GM12891 (cell line): ENCODE results near the gene CPA4.

ENCODE experiments used
- DNase-seq: peaks from one replicate; pipeline ENCODE4 v3.0.0; 2011; ENCODE audit warnings: low spot score; ENCODE audit not compliant: insufficient read length
- FAIRE-seq: peaks from 2 replicates; lab custom pipeline; 2011; peaks lifted over from hg19 to GRCh38; lab: Jason Lieb, UNC
- PAX5 ChIP-seq: IDR thresholded peaks from 2 replicates; pipeline ENCODE4 v1.6.1; 2011; ENCODE audit warnings: low read length, moderate library complexity, mild to moderate bottlenecking; ENCODE audit not compliant: insufficient read depth, severe bottlenecking
- POLR2A ChIP-seq: IDR thresholded peaks from 2 replicates; pipeline ENCODE4 v1.6.1; 2011; ENCODE audit warnings: low read depth, low read length, control low read depth
- POLR2AphosphoS5 ChIP-seq: IDR thresholded peaks from 2 replicates; pipeline ENCODE4 v1.6.1; 2011; ENCODE audit warnings: low read depth, low read length, control low read depth
- POU2F2 ChIP-seq: IDR thresholded peaks from 2 replicates; pipeline ENCODE4 v1.6.1; 2011; ENCODE audit warnings: low read depth, mild to moderate bottlenecking, control low read depth, low read length, moderate library complexity
- SPI1 ChIP-seq: IDR thresholded peaks from 2 replicates; pipeline ENCODE4 v1.6.1; 2011; ENCODE audit warnings: low read depth, low read length, control low read depth
- TAF1 ChIP-seq: IDR thresholded peaks from 2 replicates; pipeline ENCODE4 v1.6.1; 2011; ENCODE audit warnings: low read depth, low read length, control low read depth

The CPA4 gene

GRCh38 chr7:130298544-130299326, 5.8 kb downstream of the CPA4 start:
- DNase-seq (no peak), FAIRE-seq (no peak)
- TF ChIP-seq POU2F2 (no peak), SPI1 (no peak), PAX5 (no peak), TAF1 (no peak), POLR2A (no peak)

GRCh38 chr7:130299866-130300265, 6.9 kb downstream of the CPA4 start:
- no peak for FAIRE-seq
- TF ChIP-seq PAX5: no peak

GRCh38 chr7:130301501-130302020, 8.6 kb downstream of the CPA4 start:
- DNase-seq: no peak
- TF ChIP-seq POU2F2 (no peak), TAF1 (no peak), PAX5 (no peak), POLR2A (no peak), SPI1 (no peak), POLR2AphosphoS5 (no peak)
- FAIRE-seq: no peak

More at GRCh38 chr7:130299866-130300265, 6.9 kb downstream of the CPA4 start:
- DNase-seq: no peak

GRCh38 chr7:130302649-130303048, 9.7 kb downstream of the CPA4 start:
- DNase-seq (no peak), FAIRE-seq (no peak)
- no peak for TF ChIP-seq PAX5
- no peak for TF ChIP-seq POLR2A
- no peak for TF ChIP-seq POU2F2
- no peak for TF ChIP-seq SPI1
- no peak for TF ChIP-seq TAF1
- no peak for TF ChIP-seq POLR2AphosphoS5

- no peak for DNase-seq
- TF ChIP-seq POU2F2 (no peak), POLR2A (no peak), PAX5 (no peak), TAF1 (no peak), POLR2AphosphoS5 (no peak), SPI1 (no peak)
- FAIRE-seq: no peak
Observed at GRCh38 chr7:130303127-130303526, 10.2 kb downstream of the CPA4 start.

- DNase-seq (no peak), FAIRE-seq (no peak)
- TF ChIP-seq POLR2AphosphoS5 (no peak), PAX5 (no peak), POU2F2 (no peak), SPI1 (no peak), TAF1 (no peak), POLR2A (no peak)
Observed at GRCh38 chr7:130303551-130303950, 10.6 kb downstream of the CPA4 start.

GRCh38 chr7:130303982-130304381, 11.0 kb downstream of the CPA4 start:
- DNase-seq: no peak
- FAIRE-seq: no peak
- no peak for TF ChIP-seq PAX5
- no peak for TF ChIP-seq POU2F2
- no peak for TF ChIP-seq POLR2AphosphoS5
- TF ChIP-seq TAF1: no peak
- TF ChIP-seq SPI1: no peak
- no peak for TF ChIP-seq POLR2A

- FAIRE-seq (no peak), DNase-seq (no peak)
- TF ChIP-seq PAX5 (no peak), POU2F2 (no peak), TAF1 (no peak), SPI1 (no peak), POLR2AphosphoS5 (no peak), POLR2A (no peak)
Observed at GRCh38 chr7:130304878-130305277, 11.9 kb downstream of the CPA4 start.

GRCh38 chr7:130305433-130306042, 12.6 kb downstream of the CPA4 start:
- no peak for TF ChIP-seq POU2F2
- no peak for TF ChIP-seq POLR2A
- no peak for TF ChIP-seq TAF1
- TF ChIP-seq POLR2AphosphoS5: no peak
- no peak for TF ChIP-seq SPI1
- TF ChIP-seq PAX5: no peak
- FAIRE-seq: no peak
- DNase-seq: no peak
